ENCODE results near the gene NUCB1. TPM values are rescaled to one million over a fixed set of nuclear protein-coding genes. Genes with fewer than 3 reads are reported as not detected.

NUCB1 gene
- total RNA-seq, 1 experiment from 2014 or later, result 153 TPM

DNA sequence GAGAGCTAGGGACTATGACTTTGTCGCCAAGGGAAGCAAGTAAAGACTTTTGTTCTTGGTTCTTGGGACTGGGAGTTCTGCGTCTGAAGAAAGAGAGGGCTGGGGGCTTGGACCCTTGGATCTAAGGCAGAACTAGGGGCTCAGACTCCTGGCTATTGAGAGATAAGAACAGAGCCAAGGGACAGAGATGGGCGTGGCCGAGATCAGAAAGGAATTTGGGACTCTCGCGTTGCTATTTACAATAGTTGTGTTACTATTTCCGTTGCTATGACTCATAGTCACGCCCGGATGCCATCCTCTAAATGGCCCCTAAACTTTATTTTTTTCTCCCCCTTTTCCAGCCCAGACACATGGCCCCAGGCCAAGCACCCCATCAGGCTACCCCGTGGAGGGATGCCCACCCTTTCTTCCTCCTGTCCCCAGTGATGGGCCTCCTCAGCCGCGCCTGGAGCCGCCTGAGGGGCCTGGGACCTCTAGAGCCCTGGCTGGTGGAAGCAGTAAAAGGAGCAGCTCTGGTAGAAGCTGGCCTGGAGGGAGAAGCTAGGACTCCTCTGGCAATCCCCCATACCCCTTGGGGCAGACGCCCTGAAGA, 27.1 kb upstream of the NUCB1 start:
- POLR2A ChIA-PET, result interaction anchor here (0.5 to 3.3 kb wide), 7 partner anchors 8 to 92 kb away, joined by 3 to 15 read pairs (median 7); partner anchors contain the start of genes FTL and NUCB1
- H3K27ac Mint-ChIP-seq, result peak overlapping the region; percentile 100
- H3K4me1 Mint-ChIP-seq, result peaks cover 30% of the 10 kb centered on the region
- H3K27me3 Mint-ChIP-seq (ENCODE audit: low read depth), result no peaks in the 10 kb centered on the region
- ATAC-seq, result peak; percentile 53
- H3K4me3 Mint-ChIP-seq, result peak overlapping the region; percentile 100
- TF ChIP-seq, protein P1, sequence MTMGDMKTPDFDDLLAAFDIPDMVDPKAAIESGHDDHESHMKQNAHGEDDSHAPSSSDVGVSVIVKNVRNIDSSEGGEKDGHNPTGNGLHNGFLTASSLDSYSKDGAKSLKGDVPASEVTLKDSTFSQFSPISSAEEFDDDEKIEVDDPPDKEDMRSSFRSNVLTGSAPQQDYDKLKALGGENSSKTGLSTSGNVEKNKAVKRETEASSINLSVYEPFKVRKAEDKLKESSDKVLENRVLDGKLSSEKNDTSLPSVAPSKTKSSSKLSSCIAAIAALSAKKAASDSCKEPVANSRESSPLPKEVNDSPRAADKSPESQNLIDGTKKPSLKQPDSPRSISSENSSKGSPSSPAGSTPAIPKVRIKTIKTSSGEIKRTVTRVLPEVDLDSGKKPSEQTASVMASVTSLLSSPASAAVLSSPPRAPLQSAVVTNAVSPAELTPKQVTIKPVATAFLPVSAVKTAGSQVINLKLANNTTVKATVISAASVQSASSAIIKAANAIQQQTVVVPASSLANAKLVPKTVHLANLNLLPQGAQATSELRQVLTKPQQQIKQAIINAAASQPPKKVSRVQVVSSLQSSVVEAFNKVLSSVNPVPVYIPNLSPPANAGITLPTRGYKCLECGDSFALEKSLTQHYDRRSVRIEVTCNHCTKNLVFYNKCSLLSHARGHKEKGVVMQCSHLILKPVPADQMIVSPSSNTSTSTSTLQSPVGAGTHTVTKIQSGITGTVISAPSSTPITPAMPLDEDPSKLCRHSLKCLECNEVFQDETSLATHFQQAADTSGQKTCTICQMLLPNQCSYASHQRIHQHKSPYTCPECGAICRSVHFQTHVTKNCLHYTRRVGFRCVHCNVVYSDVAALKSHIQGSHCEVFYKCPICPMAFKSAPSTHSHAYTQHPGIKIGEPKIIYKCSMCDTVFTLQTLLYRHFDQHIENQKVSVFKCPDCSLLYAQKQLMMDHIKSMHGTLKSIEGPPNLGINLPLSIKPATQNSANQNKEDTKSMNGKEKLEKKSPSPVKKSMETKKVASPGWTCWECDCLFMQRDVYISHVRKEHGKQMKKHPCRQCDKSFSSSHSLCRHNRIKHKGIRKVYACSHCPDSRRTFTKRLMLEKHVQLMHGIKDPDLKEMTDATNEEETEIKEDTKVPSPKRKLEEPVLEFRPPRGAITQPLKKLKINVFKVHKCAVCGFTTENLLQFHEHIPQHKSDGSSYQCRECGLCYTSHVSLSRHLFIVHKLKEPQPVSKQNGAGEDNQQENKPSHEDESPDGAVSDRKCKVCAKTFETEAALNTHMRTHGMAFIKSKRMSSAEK (CRISPR knock-in tag; IDR thresholded peaks at IDR 0.05; ENCODE audit: borderline replicate concordance), result 0 out of 2 replicates have a peak, but pooled peaks have one; percentile 19
- TF ChIP-seq, protein P2, sequence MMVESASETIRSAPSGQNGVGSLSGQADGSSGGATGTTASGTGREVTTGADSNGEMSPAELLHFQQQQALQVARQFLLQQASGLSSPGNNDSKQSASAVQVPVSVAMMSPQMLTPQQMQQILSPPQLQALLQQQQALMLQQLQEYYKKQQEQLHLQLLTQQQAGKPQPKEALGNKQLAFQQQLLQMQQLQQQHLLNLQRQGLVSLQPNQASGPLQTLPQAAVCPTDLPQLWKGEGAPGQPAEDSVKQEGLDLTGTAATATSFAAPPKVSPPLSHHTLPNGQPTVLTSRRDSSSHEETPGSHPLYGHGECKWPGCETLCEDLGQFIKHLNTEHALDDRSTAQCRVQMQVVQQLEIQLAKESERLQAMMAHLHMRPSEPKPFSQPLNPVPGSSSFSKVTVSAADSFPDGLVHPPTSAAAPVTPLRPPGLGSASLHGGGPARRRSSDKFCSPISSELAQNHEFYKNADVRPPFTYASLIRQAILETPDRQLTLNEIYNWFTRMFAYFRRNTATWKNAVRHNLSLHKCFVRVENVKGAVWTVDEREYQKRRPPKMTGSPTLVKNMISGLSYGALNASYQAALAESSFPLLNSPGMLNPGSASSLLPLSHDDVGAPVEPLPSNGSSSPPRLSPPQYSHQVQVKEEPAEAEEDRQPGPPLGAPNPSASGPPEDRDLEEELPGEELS (CRISPR knock-in tag; IDR thresholded peaks at IDR 0.05), result no peak
- CTCF ChIA-PET, result interaction anchor here (0.6 to 1.5 kb wide), 3 partner anchors 12 to 62 kb away, joined by 3 to 5 read pairs (median 3); no protein-coding TSS in a partner anchor
- no peaks in the 10 kb centered on the region for H3K9me3 Mint-ChIP-seq
- H3K36me3 Mint-ChIP-seq, result peaks cover 27% of the 10 kb centered on the region
- peak; percentile 77 for DNase-seq (ENCODE audit: low spot score)

DNA sequence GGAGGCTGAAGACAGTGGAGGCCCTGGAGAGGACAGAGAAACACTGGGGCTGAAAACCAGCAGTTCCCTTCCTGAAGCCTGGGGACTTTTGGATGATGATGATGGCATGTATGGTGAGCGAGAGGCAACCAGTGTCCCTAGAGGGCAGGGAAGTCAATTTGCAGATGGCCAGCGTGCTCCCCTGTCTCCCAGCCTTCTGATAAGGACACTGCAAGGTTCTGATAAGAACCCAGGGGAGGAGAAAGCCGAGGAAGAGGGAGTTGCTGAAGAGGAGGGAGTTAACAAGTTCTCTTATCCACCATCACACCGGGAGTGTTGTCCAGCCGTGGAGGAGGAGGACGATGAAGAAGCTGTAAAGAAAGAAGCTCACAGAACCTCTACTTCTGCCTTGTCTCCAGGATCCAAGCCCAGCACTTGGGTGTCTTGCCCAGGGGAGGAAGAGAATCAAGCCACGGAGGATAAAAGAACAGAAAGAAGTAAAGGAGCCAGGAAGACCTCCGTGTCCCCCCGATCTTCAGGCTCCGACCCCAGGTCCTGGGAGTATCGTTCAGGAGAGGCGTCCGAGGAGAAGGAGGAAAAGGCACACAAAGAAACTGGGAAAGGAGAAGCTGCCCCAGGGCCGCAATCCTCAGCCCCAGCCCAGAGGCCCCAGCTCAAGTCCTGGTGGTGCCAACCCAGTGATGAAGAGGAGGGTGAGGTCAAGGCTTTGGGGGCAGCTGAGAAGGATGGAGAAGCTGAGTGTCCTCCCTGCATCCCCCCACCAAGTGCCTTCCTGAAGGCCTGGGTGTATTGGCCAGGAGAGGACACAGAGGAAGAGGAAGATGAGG, 26.4 kb upstream of the NUCB1 start:
- Mint-ChIP-seq H3K27ac (peak overlapping the region; percentile 100), H3K4me1 (peaks cover 23% of the 10 kb centered on the region), H3K4me3 (peak overlapping the region; percentile 100), H3K36me3 (peaks cover 27% of the 10 kb centered on the region), H3K9me3 (no peaks in the 10 kb centered on the region), H3K27me3 (ENCODE audit: low read depth) (no peaks in the 10 kb centered on the region)
- POLR2A ChIA-PET, result interaction anchor here (1.0 to 3.3 kb wide), 3 partner anchors 12 to 91 kb away, joined by 3 to 15 read pairs (median 12); partner anchors contain the start of gene FTL
- no peak for TF ChIP-seq RORB (CRISPR knock-in tag; IDR thresholded peaks at IDR 0.05)
- TF ChIP-seq, protein P3, sequence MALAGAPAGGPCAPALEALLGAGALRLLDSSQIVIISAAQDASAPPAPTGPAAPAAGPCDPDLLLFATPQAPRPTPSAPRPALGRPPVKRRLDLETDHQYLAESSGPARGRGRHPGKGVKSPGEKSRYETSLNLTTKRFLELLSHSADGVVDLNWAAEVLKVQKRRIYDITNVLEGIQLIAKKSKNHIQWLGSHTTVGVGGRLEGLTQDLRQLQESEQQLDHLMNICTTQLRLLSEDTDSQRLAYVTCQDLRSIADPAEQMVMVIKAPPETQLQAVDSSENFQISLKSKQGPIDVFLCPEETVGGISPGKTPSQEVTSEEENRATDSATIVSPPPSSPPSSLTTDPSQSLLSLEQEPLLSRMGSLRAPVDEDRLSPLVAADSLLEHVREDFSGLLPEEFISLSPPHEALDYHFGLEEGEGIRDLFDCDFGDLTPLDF (CRISPR knock-in tag; IDR thresholded peaks at IDR 0.05), result no peak
- TF ChIP-seq, protein P4, sequence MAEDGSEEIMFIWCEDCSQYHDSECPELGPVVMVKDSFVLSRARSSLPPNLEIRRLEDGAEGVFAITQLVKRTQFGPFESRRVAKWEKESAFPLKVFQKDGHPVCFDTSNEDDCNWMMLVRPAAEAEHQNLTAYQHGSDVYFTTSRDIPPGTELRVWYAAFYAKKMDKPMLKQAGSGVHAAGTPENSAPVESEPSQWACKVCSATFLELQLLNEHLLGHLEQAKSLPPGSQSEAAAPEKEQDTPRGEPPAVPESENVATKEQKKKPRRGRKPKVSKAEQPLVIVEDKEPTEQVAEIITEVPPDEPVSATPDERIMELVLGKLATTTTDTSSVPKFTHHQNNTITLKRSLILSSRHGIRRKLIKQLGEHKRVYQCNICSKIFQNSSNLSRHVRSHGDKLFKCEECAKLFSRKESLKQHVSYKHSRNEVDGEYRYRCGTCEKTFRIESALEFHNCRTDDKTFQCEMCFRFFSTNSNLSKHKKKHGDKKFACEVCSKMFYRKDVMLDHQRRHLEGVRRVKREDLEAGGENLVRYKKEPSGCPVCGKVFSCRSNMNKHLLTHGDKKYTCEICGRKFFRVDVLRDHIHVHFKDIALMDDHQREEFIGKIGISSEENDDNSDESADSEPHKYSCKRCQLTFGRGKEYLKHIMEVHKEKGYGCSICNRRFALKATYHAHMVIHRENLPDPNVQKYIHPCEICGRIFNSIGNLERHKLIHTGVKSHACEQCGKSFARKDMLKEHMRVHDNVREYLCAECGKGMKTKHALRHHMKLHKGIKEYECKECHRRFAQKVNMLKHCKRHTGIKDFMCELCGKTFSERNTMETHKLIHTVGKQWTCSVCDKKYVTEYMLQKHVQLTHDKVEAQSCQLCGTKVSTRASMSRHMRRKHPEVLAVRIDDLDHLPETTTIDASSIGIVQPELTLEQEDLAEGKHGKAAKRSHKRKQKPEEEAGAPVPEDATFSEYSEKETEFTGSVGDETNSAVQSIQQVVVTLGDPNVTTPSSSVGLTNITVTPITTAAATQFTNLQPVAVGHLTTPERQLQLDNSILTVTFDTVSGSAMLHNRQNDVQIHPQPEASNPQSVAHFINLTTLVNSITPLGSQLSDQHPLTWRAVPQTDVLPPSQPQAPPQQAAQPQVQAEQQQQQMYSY (CRISPR knock-in tag; IDR thresholded peaks at IDR 0.05), result no peak
- TF ChIP-seq ZNF396 (CRISPR knock-in tag; IDR thresholded peaks at IDR 0.05; ENCODE audit: borderline replicate concordance), result no peak
- TF ChIP-seq GRHL2 (CRISPR knock-in tag; IDR thresholded peaks at IDR 0.05; ENCODE audit: insufficient replicate concordance, severe bottlenecking), result no peak
- TF ChIP-seq, protein P5, sequence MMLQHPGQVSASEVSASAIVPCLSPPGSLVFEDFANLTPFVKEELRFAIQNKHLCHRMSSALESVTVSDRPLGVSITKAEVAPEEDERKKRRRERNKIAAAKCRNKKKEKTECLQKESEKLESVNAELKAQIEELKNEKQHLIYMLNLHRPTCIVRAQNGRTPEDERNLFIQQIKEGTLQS (CRISPR knock-in tag; conservative IDR thresholded peaks at IDR 0.05), result no peak
- TF ChIP-seq TEAD1 (CRISPR knock-in tag; IDR thresholded peaks at IDR 0.05), result no peak
- TF ChIP-seq, protein P6, sequence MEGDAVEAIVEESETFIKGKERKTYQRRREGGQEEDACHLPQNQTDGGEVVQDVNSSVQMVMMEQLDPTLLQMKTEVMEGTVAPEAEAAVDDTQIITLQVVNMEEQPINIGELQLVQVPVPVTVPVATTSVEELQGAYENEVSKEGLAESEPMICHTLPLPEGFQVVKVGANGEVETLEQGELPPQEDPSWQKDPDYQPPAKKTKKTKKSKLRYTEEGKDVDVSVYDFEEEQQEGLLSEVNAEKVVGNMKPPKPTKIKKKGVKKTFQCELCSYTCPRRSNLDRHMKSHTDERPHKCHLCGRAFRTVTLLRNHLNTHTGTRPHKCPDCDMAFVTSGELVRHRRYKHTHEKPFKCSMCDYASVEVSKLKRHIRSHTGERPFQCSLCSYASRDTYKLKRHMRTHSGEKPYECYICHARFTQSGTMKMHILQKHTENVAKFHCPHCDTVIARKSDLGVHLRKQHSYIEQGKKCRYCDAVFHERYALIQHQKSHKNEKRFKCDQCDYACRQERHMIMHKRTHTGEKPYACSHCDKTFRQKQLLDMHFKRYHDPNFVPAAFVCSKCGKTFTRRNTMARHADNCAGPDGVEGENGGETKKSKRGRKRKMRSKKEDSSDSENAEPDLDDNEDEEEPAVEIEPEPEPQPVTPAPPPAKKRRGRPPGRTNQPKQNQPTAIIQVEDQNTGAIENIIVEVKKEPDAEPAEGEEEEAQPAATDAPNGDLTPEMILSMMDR (IDR thresholded peaks at IDR 0.05), result no peak
- TF ChIP-seq ZBTB21 (CRISPR knock-in tag; IDR thresholded peaks at IDR 0.05; ENCODE audit: borderline replicate concordance), result no peak
- no peak for TF ChIP-seq NR3C1 (CRISPR knock-in tag; conservative IDR thresholded peaks at IDR 0.05; ENCODE audit: low read depth)
- ATAC-seq (no peak), DNase-seq (ENCODE audit: low spot score) (no peak)
- CTCF ChIA-PET, result interaction anchor here (0.6 to 1.5 kb wide), 4 partner anchors 11 to 29 kb away, joined by 3 to 5 read pairs (median 3); no protein-coding TSS in a partner anchor

Data from WTC11 (cell line).